Measurements from ENCODE around the gene HFE. TPM values are rescaled to one million over a fixed set of nuclear protein-coding genes. Genes with fewer than 3 reads are reported as not detected.
A peak's percentile ranks its signal among the peaks of the same experiment; 100 is the strongest.

The HFE gene
- total and polyA plus RNA-seq, 2 of the 13 experiments (the other 11 are each of a cell fraction or from before 2014, with no cell fraction given): 3.7 to 6.3 TPM

DNA sequence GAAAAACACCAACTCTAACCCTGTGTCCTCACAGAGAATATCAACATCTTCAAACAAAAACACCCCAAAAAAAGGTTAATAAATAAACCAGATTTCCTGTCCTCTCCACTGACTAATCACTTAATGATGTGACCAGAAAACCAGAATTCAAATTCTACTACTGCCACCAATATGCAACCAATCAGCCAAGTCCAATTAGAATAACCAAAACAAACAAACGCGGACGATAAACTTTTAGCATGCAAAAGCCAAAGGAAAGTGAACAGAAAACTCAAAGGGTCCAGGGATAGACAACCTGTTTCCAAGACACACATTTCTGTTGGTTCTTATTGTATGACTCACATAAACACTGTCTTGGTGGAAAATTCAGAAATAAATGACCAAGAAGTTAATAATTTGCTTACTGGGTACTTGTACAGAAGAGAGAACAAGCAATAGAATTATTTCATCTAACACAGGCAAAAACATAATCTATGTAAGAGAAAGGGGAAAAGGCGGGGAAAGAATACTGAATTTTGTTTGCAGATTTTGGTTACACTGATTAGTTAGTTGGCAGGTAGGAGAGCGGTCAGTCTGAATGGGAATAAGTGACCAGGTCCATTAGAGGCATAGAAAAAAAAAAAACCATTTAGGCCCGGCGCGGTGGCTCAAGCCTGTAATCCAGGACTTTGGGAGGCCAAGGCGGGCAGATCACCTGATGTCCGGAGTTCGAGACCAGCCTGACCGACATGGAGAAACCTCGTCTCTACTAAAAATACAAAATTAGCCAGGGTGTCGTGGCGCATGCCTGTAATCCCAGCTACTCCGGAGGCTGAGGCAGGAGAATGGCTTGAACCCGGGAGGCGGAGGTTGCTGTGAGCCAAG, 34.1 kb downstream of the HFE start (continued):
- TF ChIP-seq, protein P1, sequence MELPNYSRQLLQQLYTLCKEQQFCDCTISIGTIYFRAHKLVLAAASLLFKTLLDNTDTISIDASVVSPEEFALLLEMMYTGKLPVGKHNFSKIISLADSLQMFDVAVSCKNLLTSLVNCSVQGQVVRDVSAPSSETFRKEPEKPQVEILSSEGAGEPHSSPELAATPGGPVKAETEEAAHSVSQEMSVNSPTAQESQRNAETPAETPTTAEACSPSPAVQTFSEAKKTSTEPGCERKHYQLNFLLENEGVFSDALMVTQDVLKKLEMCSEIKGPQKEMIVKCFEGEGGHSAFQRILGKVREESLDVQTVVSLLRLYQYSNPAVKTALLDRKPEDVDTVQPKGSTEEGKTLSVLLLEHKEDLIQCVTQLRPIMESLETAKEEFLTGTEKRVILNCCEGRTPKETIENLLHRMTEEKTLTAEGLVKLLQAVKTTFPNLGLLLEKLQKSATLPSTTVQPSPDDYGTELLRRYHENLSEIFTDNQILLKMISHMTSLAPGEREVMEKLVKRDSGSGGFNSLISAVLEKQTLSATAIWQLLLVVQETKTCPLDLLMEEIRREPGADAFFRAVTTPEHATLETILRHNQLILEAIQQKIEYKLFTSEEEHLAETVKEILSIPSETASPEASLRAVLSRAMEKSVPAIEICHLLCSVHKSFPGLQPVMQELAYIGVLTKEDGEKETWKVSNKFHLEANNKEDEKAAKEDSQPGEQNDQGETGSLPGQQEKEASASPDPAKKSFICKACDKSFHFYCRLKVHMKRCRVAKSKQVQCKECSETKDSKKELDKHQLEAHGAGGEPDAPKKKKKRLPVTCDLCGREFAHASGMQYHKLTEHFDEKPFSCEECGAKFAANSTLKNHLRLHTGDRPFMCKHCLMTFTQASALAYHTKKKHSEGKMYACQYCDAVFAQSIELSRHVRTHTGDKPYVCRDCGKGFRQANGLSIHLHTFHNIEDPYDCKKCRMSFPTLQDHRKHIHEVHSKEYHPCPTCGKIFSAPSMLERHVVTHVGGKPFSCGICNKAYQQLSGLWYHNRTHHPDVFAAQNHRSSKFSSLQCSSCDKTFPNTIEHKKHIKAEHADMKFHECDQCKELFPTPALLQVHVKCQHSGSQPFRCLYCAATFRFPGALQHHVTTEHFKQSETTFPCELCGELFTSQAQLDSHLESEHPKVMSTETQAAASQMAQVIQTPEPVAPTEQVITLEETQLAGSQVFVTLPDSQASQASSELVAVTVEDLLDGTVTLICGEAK (IDR thresholded peaks at IDR 0.05): no peak
- TF ChIP-seq, protein P1 (CRISPR knock-in tag; IDR thresholded peaks at IDR 0.05): no peak; the same call in 1 of the 2 replicates
- TF ChIP-seq ISX (CRISPR knock-in tag; conservative IDR thresholded peaks at IDR 0.05) (no peak), SALL1 (CRISPR knock-in tag; IDR thresholded peaks at IDR 0.05) (peak; percentile 38; the same call in 1 of the 2 replicates), ARID2 (CRISPR knock-in tag; IDR thresholded peaks at IDR 0.05; ENCODE audit: borderline replicate concordance) (no peak), ZNF235 (CRISPR knock-in tag; IDR thresholded peaks at IDR 0.05; ENCODE audit: borderline replicate concordance) (no peak), TAF1 (CRISPR knock-in tag; IDR thresholded peaks at IDR 0.05) (no peak), KDM3A (CRISPR knock-in tag; IDR thresholded peaks at IDR 0.05; ENCODE audit: low read depth) (no peak), ZNF251 (CRISPR knock-in tag; IDR thresholded peaks at IDR 0.05) (no peak)
- TF ChIP-seq, protein P2, sequence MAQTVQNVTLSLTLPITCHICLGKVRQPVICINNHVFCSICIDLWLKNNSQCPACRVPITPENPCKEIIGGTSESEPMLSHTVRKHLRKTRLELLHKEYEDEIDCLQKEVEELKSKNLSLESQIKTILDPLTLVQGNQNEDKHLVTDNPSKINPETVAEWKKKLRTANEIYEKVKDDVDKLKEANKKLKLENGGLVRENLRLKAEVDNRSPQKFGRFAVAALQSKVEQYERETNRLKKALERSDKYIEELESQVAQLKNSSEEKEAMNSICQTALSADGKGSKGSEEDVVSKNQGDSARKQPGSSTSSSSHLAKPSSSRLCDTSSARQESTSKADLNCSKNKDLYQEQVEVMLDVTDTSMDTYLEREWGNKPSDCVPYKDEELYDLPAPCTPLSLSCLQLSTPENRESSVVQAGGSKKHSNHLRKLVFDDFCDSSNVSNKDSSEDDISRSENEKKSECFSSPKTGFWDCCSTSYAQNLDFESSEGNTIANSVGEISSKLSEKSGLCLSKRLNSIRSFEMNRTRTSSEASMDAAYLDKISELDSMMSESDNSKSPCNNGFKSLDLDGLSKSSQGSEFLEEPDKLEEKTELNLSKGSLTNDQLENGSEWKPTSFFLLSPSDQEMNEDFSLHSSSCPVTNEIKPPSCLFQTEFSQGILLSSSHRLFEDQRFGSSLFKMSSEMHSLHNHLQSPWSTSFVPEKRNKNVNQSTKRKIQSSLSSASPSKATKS (CRISPR knock-in tag; IDR thresholded peaks at IDR 0.05): no peak
- TF ChIP-seq, protein P3, sequence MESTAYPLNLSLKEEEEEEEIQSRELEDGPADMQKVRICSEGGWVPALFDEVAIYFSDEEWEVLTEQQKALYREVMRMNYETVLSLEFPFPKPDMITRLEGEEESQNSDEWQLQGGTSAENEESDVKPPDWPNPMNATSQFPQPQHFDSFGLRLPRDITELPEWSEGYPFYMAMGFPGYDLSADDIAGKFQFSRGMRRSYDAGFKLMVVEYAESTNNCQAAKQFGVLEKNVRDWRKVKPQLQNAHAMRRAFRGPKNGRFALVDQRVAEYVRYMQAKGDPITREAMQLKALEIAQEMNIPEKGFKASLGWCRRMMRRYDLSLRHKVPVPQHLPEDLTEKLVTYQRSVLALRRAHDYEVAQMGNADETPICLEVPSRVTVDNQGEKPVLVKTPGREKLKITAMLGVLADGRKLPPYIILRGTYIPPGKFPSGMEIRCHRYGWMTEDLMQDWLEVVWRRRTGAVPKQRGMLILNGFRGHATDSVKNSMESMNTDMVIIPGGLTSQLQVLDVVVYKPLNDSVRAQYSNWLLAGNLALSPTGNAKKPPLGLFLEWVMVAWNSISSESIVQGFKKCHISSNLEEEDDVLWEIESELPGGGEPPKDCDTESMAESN (CRISPR knock-in tag; conservative IDR thresholded peaks at IDR 0.05): no peak
- TF ChIP-seq, protein P4, sequence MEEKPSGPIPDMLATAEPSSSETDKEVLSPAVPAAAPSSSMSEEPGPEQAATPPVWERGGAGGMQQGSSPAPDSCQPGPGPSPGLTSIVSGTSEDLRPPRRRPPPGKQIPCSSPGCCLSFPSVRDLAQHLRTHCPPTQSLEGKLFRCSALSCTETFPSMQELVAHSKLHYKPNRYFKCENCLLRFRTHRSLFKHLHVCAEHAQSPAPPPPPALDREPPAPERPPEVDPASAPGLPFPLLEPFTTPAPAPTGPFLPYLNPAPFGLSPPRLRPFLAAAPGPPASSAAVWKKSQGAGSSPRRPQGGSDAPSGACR (CRISPR knock-in tag; IDR thresholded peaks at IDR 0.05): no peak
- TF ChIP-seq, protein P5, sequence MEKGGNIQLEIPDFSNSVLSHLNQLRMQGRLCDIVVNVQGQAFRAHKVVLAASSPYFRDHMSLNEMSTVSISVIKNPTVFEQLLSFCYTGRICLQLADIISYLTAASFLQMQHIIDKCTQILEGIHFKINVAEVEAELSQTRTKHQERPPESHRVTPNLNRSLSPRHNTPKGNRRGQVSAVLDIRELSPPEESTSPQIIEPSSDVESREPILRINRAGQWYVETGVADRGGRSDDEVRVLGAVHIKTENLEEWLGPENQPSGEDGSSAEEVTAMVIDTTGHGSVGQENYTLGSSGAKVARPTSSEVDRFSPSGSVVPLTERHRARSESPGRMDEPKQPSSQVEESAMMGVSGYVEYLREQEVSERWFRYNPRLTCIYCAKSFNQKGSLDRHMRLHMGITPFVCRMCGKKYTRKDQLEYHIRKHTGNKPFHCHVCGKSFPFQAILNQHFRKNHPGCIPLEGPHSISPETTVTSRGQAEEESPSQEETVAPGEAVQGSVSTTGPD (CRISPR knock-in tag; IDR thresholded peaks at IDR 0.05): peak; percentile 90
